Tibial nerve (tissue), 4 donors: ENCODE measurements around the gene MT1E. TPM values are rescaled to one million over a fixed set of nuclear protein-coding genes. Genes with fewer than 3 reads are reported as not detected.
"Not testable (repeated sequence)": the region's sequence is repeated elsewhere in the genome, so short reads cannot be mapped to it uniquely, and the experiment has no call there.

Source experiments
- DNase-seq, 2 donors: peaks; one replicate each; pipeline ENCODE4 v3.0.0-alpha.2; 2019; ENCODE audit warnings: low spot score in 2 of 2
- H3K27ac ChIP-seq, 4 donors: fragments of 200-600 bp; sonication (generic) in 3 of 4; one replicate each; pipeline ENCODE4 v1.5.1; 2017 to 2019; ENCODE audit warnings: mild to moderate bottlenecking in 1 of 4
- H3K27me3 ChIP-seq, 2 donors: fragments of 200-600 bp; sonication (generic) in 1 of 2; one replicate each; pipeline versions ENCODE4 v1.5.1 to v1.6.0; 2017 to 2019
- H3K36me3 ChIP-seq, 3 donors: fragments of 200-600 bp; sonication (generic); one replicate each; pipeline ENCODE4 v1.5.1; 2018 to 2019
- H3K4me1 ChIP-seq, 4 donors: fragments of 200-600 bp; sonication (generic) in 3 of 4; one replicate each; pipeline ENCODE4 v1.5.1; 2017 to 2019
- H3K4me3 ChIP-seq, 4 donors: fragments of 200-600 bp; sonication (generic) in 3 of 4; one replicate each; pipeline ENCODE4 v1.5.1; 2017 to 2019; ENCODE audit warnings: mild to moderate bottlenecking in 1 of 4, moderate library complexity in 1 of 4
- H3K9me3 ChIP-seq, 4 donors: fragments of 200-600 bp; sonication (generic) in 3 of 4; one replicate each; pipeline ENCODE4 v1.5.1; 2017 to 2019
- CTCF ChIP-seq, 5 experiments: fragments of 200-600 bp in 3 of 5; fragments of 450-650 bp in 2 of 5; sonication (generic) in 3 of 5; IDR thresholded peaks; one replicate each; pipeline ENCODE4 v1.5.1; 2016 to 2019; ENCODE audit warnings: antibody characterized with exemption in 5 of 5, mild to moderate bottlenecking in 3 of 5, moderate library complexity in 2 of 5
- EP300 ChIP-seq, 2 donors: sonication (generic); formaldehyde crosslinking; IDR thresholded peaks; one replicate each; pipeline ENCODE4 v1.6.1; 2017; ENCODE audit warnings: antibody characterized with exemption in 2 of 2, mild to moderate bottlenecking in 1 of 2
- POLR2A ChIP-seq, 2 donors: fragments of 450-650 bp; IDR thresholded peaks; one replicate each; pipeline ENCODE4 v1.6.1; 2017; ENCODE audit warnings: antibody characterized with exemption in 2 of 2, mild to moderate bottlenecking in 2 of 2, moderate library complexity in 2 of 2
- WGBS, 2 donors: methylation state at CpG; one replicate each; pipeline ENCODE4 v1.1.5; 2018; 5-methylcytosine and 5-hydroxymethylcytosine counted together
- total RNA-seq, 4 donors: library from RNA; depleted of rRNA; stranded (reverse); fragments of >200 nt; gene quantifications; one replicate each; pipeline ENCODE4 v1.1.0, GENCODE V29; 2016

Gene MT1E
- total RNA-seq, 4 donors from 2014 or later, result 229 to 1,068 (median 290) TPM

- Histone ChIP-seq H3K27ac (no peak overlapping the region), H3K27me3 (peaks cover 0 to 83% of the 10 kb centered on the region in 2 donors), H3K4me1 (peaks cover 0 to 31% (median 11%) of the 10 kb centered on the region in 4 donors), H3K4me3 (no peak overlapping the region), H3K36me3 (no peaks in the 10 kb centered on the region), H3K9me3 (no peaks in the 10 kb centered on the region)
- WGBS, 2 donors, result 82 to 86% methylated on average over 11 of the region's 11 CpGs
- no peak for DNase-seq
- TF ChIP-seq CTCF (IDR thresholded peaks at IDR 0.05) (no peak), POLR2A (IDR thresholded peaks at IDR 0.05) (no peak), EP300 (IDR thresholded peaks at IDR 0.05) (no peak)
These were observed 47.4 kb downstream of the MT1E start for GRCh38 chr16:56672761-56673536.

DNA sequence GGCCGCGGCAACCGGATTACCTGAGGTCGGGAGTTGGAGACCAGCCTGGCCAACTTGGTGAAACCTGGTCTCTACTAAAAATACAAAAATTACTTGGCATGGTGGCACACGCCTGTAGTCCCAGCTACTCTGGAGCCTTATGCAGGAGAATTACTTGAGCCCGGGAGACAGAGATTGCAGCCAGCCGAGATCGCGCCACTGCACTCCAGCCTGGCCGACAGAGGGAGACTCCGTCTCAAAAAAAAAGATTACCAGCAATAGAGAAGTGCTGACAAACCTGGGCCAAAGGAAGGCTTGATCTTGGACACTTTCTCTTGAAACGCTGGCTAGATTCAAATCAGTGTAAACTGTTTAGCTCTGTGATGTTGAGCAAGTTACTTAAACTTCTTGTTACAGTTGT is 48.3 kb downstream of the MT1E start:
- 47 to 54% methylated on average over 12 of the region's 12 CpGs for WGBS, 2 donors
- H3K9me3 ChIP-seq, result no peaks in the 10 kb centered on the region
- H3K27me3 ChIP-seq, result peaks cover 0 to 74% of the 10 kb centered on the region in 2 donors
- TF ChIP-seq EP300 (IDR thresholded peaks at IDR 0.05), result peak in 1 of 2 donors; percentile 21
- TF ChIP-seq POLR2A (IDR thresholded peaks at IDR 0.05), result no peak
- peak; percentile 27 to 65 (median 42) for TF ChIP-seq CTCF (IDR thresholded peaks at IDR 0.05)
- H3K4me3 ChIP-seq, result no peak overlapping the region
- H3K36me3 ChIP-seq, result no peaks in the 10 kb centered on the region
- no peak overlapping the region for H3K27ac ChIP-seq
- peaks cover 0 to 23% (median 9%) of the 10 kb centered on the region in 4 donors for H3K4me1 ChIP-seq
- no peak for DNase-seq

GRCh38 chr16:56674570-56674969 is 49.0 kb downstream of the MT1E start:
- Histone ChIP-seq H3K27me3 (peaks cover 0 to 67% of the 10 kb centered on the region in 2 donors), H3K4me1 (peaks cover 0 to 16% (median 7%) of the 10 kb centered on the region in 4 donors)
- H3K36me3 ChIP-seq, H3K9me3 ChIP-seq, DNase-seq, H3K4me3 ChIP-seq, H3K27ac ChIP-seq: not testable (repeated sequence)
- whole genome bisulfite sequencing, 2 donors, result 88 to 90% methylated on average over 6 of the region's 6 CpGs

GRCh38 chr16:56675685-56676210 is 50.2 kb downstream of the MT1E start:
- Histone ChIP-seq H3K4me3 (peak overlapping the region in 2 of 4 donors; percentile 20 to 22), H3K4me1 (peaks cover 0 to 9% (median 5%) of the 10 kb centered on the region in 4 donors), H3K27me3 (peaks cover 0 to 55% of the 10 kb centered on the region in 2 donors), H3K36me3 (no peaks in the 10 kb centered on the region), H3K9me3 (no peaks in the 10 kb centered on the region), H3K27ac (no peak overlapping the region)
- TF ChIP-seq POLR2A (IDR thresholded peaks at IDR 0.05) (no peak), EP300 (IDR thresholded peaks at IDR 0.05) (no peak), CTCF (IDR thresholded peaks at IDR 0.05) (no peak)
- no peak for DNase-seq
- WGBS, 2 donors, result 5 to 12% methylated on average over 32 of the region's 32 CpGs

Other genes starting within 250 kb of the MT1E start
- 100 to 1,000 TPM; 263 to 334 (median 292) TPM for gene AMFR, start 200.2 kb upstream of the MT1E start, total RNA-seq
- gene NUDT21, start 174.4 kb upstream of the MT1E start, total RNA-seq, result 10 to 100 TPM; 41.5 to 57.3 (median 47.2) TPM
- gene OGFOD1, start 174.2 kb upstream of the MT1E start, total RNA-seq, result 10 to 100 TPM; 28.8 to 39.6 (median 35.6) TPM
- gene BBS2, start 105.8 kb upstream of the MT1E start, total RNA-seq, result 100 to 1,000 TPM in 3 of 4 donors, 10 to 100 TPM in 1; 79.8 to 144 (median 120) TPM
- gene MT4, start 60.7 kb upstream of the MT1E start, total RNA-seq, result not detected
- 100 to 1,000 TPM in 3 of 4 donors, 10 to 100 TPM in 1; 92.4 to 291 (median 156) TPM for gene MT3, start 36.3 kb upstream of the MT1E start, total RNA-seq
- 100 to 1,000 TPM; 154 to 612 (median 354) TPM for gene MT2A, start 17.2 kb upstream of the MT1E start, total RNA-seq
- gene MT1M, start 6.9 kb downstream of the MT1E start, total RNA-seq, result 100 to 1,000 TPM in 1 of 4 donors, 10 to 100 TPM in 3; 38.5 to 103 (median 53.2) TPM
- gene MT1A, start 12.9 kb downstream of the MT1E start, total RNA-seq, result 100 to 1,000 TPM in 1 of 4 donors, 10 to 100 TPM in 2, not detected in 1; 18.8 to 365 (median 93.3) TPM
- gene MT1B, start 26.1 kb downstream of the MT1E start, total RNA-seq, result not detected
- 10 to 100 TPM in 2 of 4 donors, 1 to 10 TPM in 2; 3.0 to 34.3 (median 11.3) TPM for gene MT1F, start 32.2 kb downstream of the MT1E start, total RNA-seq
- gene MT1G, start 42.3 kb downstream of the MT1E start, total RNA-seq, result 10 to 100 TPM in 3 of 4 donors, not detected in 1; 41.1 to 87.7 (median 49.2) TPM
- 1 to 10 TPM in 2 of 4 donors, not detected in 2; 2.4 to 5.1 TPM for gene MT1H, start 44.0 kb downstream of the MT1E start, total RNA-seq
- gene MT1X, start 56.7 kb downstream of the MT1E start, total RNA-seq, result 1,000 to 10,000 TPM in 2 of 4 donors, 100 to 1,000 TPM in 2; 457 to 1,918 (median 1,024) TPM
- 10 to 100 TPM; 27.6 to 65.7 (median 43.8) TPM for gene NUP93, start 104.3 kb downstream of the MT1E start, total RNA-seq
- gene SLC12A3, start 239.4 kb downstream of the MT1E start, total RNA-seq, result not detected